ENCODE data around the gene TMPRSS6.

- TF ChIP-seq CTCF (conservative IDR thresholded peaks at IDR 0.05), result no peak
- no peak for TF ChIP-seq EZH2 (IDR thresholded peaks at IDR 0.05; ENCODE audit: low read depth)
These were observed 5.7 kb downstream of the TMPRSS6 start for GRCh38 chr22:37103656-37104452.
